ENCODE results near the gene CNKSR2. TPM values are rescaled to one million over a fixed set of nuclear protein-coding genes. Genes with fewer than 3 reads are reported as not detected.

The CNKSR2 gene
- total and polyA plus RNA-seq, 2 experiments from 2014 or later, result 13.9 to 40.9 TPM

DNA sequence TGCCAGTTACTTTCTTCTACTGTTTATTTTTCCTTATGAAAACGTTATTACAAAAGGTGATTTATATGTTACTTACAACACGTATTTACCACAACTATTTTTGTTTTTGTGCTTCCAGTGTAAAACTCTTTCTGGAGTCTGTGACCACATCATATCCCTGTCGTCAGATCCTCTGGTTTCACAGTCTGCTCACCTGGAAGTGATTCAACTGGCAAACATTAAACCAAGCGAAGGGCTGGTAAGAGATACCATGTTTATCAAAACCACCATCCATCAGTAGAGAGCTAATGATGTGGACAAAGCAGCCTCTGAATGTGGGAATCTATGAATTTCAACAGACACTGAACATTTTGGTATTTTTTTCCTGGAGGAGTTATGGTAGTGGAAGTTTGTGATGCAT, 116.1 kb downstream of the CNKSR2 start (continued):
- TF ChIP-seq CREB1 (CRISPR knock-in tag; IDR thresholded peaks at IDR 0.05; ENCODE audit: low read depth) (no peak), POLR2AphosphoS5 (IDR thresholded peaks at IDR 0.05; ENCODE audit: low read depth) (no peak)

DNA sequence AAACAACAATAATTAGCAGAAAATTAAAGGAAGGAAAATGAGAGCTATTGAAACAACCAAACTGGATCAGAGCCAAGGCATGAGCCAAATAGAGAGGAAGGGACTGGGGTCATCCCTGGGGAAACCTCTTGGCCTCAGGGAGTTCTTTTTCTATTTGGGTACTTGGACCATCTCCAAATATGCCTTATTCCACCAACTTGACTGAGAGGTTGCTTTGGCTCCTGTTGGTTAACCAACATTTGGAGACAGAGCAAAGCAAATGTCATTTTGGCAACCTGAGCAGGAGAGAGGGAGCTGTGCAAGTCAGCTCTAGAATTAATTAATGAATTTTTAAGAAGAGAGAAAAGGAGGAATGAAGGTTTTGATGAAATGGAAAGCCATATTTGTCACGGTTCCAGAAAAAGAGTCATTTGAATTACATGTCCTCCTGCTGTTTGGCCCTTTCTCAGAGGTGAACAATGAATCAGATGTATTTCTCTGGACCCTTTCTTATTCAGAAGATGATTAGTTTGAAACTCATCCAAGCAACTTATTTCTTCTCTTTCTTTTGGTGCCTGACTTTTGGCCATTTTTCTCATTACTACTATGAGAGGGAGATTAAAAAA, 119.1 kb downstream of the CNKSR2 start:
- no peak overlapping the region for H3K27ac ChIP-seq (ENCODE audit: low read depth)
- H3F3A ChIP-seq (replicated peaks; ENCODE audit: low read depth), result no peaks in the 10 kb centered on the region
- no peak overlapping the region for H2AFZ ChIP-seq
- no peak for ATAC-seq
- peaks cover 13% of the 10 kb centered on the region; the same call in 1 of the 2 replicates for H3K4me1 ChIP-seq (ENCODE audit: insufficient read depth)
- no peaks in the 10 kb centered on the region for H3K79me2 ChIP-seq (replicated peaks; ENCODE audit: insufficient read depth)
- Mint-ChIP-seq H3K4me1 (peaks cover 11% of the 10 kb centered on the region; the same call in 2 of the 3 replicates), H3K36me3 (ENCODE audit: low read depth) (no peaks in the 10 kb centered on the region), H3K9me3 (no peaks in the 10 kb centered on the region), H3K27ac (peak overlapping the region; percentile 67; the same call in 1 of the 2 replicates), H3K4me3 (no peak overlapping the region), H3K27me3 (ENCODE audit: insufficient read depth, low read depth, poor library complexity) (no peaks in the 10 kb centered on the region)
- no peak overlapping the region for H3K4me2 ChIP-seq
- no peak overlapping the region for H3K4me3 ChIP-seq
- no peaks in the 10 kb centered on the region; the same call in 1 of the 2 replicates for H4K20me1 ChIP-seq (replicated peaks; ENCODE audit: insufficient read depth)
- no peaks in the 10 kb centered on the region for H3K27me3 ChIP-seq (ENCODE audit: insufficient read depth)
- H3K9me2 ChIP-seq (ENCODE audit: insufficient read depth), result no peaks in the 10 kb centered on the region
- DNase-seq (ENCODE audit: low spot score), result no peak
- TF ChIP-seq STAT1 (IDR thresholded peaks at IDR 0.05; ENCODE audit: unreplicated experiment) (no peak), REST (IDR thresholded peaks at IDR 0.05; ENCODE audit: unreplicated experiment) (no peak), EZH2 (IDR thresholded peaks at IDR 0.05; ENCODE audit: low read depth, unreplicated experiment) (no peak), JUNB (IDR thresholded peaks at IDR 0.05; ENCODE audit: unreplicated experiment) (no peak), EZH2phosphoT487 (IDR thresholded peaks at IDR 0.05; ENCODE audit: unreplicated experiment) (no peak), CREB1 (CRISPR knock-in tag; IDR thresholded peaks at IDR 0.05; ENCODE audit: low read depth) (no peak), ZNF331 (CRISPR knock-in tag; IDR thresholded peaks at IDR 0.05; ENCODE audit: low read depth) (no peak), POLR2AphosphoS5 (IDR thresholded peaks at IDR 0.05; ENCODE audit: low read depth) (no peak), NANOG (IDR thresholded peaks at IDR 0.05; ENCODE audit: borderline replicate concordance) (no peak), ZNF114 (CRISPR knock-in tag; IDR thresholded peaks at IDR 0.05) (no peak)
- TF ChIP-seq, protein P1, sequence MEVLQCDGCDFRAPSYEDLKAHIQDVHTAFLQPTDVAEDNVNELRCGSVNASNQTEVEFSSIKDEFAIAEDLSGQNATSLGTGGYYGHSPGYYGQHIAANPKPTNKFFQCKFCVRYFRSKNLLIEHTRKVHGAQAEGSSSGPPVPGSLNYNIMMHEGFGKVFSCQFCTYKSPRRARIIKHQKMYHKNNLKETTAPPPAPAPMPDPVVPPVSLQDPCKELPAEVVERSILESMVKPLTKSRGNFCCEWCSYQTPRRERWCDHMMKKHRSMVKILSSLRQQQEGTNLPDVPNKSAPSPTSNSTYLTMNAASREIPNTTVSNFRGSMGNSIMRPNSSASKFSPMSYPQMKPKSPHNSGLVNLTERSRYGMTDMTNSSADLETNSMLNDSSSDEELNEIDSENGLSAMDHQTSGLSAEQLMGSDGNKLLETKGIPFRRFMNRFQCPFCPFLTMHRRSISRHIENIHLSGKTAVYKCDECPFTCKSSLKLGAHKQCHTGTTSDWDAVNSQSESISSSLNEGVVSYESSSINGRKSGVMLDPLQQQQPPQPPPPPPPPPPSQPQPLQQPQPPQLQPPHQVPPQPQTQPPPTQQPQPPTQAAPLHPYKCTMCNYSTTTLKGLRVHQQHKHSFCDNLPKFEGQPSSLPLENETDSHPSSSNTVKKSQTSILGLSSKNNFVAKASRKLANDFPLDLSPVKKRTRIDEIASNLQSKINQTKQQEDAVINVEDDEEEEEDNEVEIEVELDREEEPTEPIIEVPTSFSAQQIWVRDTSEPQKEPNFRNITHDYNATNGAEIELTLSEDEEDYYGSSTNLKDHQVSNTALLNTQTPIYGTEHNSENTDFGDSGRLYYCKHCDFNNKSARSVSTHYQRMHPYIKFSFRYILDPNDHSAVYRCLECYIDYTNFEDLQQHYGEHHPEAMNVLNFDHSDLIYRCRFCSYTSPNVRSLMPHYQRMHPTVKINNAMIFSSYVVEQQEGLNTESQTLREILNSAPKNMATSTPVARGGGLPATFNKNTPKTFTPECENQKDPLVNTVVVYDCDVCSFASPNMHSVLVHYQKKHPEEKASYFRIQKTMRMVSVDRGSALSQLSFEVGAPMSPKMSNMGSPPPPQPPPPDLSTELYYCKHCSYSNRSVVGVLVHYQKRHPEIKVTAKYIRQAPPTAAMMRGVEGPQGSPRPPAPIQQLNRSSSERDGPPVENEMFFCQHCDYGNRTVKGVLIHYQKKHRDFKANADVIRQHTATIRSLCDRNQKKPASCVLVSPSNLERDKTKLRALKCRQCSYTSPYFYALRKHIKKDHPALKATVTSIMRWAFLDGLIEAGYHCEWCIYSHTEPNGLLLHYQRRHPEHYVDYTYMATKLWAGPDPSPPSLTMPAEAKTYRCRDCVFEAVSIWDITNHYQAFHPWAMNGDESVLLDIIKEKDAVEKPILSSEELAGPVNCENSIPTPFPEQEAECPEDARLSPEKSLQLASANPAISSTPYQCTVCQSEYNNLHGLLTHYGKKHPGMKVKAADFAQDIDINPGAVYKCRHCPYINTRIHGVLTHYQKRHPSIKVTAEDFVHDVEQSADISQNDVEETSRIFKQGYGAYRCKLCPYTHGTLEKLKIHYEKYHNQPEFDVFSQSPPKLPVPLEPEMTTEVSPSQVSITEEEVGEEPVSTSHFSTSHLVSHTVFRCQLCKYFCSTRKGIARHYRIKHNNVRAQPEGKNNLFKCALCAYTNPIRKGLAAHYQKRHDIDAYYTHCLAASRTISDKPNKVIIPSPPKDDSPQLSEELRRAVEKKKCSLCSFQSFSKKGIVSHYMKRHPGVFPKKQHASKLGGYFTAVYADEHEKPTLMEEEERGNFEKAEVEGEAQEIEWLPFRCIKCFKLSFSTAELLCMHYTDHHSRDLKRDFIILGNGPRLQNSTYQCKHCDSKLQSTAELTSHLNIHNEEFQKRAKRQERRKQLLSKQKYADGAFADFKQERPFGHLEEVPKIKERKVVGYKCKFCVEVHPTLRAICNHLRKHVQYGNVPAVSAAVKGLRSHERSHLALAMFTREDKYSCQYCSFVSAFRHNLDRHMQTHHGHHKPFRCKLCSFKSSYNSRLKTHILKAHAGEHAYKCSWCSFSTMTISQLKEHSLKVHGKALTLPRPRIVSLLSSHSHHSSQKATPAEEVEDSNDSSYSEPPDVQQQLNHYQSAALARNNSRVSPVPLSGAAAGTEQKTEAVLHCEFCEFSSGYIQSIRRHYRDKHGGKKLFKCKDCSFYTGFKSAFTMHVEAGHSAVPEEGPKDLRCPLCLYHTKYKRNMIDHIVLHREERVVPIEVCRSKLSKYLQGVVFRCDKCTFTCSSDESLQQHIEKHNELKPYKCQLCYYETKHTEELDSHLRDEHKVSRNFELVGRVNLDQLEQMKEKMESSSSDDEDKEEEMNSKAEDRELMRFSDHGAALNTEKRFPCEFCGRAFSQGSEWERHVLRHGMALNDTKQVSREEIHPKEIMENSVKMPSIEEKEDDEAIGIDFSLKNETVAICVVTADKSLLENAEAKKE (CRISPR knock-in tag; IDR thresholded peaks at IDR 0.05), result no peak
- TF ChIP-seq, protein P2, sequence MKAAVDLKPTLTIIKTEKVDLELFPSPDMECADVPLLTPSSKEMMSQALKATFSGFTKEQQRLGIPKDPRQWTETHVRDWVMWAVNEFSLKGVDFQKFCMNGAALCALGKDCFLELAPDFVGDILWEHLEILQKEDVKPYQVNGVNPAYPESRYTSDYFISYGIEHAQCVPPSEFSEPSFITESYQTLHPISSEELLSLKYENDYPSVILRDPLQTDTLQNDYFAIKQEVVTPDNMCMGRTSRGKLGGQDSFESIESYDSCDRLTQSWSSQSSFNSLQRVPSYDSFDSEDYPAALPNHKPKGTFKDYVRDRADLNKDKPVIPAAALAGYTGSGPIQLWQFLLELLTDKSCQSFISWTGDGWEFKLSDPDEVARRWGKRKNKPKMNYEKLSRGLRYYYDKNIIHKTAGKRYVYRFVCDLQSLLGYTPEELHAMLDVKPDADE (IDR thresholded peaks at IDR 0.05), result no peak
- TF ChIP-seq, protein P3, sequence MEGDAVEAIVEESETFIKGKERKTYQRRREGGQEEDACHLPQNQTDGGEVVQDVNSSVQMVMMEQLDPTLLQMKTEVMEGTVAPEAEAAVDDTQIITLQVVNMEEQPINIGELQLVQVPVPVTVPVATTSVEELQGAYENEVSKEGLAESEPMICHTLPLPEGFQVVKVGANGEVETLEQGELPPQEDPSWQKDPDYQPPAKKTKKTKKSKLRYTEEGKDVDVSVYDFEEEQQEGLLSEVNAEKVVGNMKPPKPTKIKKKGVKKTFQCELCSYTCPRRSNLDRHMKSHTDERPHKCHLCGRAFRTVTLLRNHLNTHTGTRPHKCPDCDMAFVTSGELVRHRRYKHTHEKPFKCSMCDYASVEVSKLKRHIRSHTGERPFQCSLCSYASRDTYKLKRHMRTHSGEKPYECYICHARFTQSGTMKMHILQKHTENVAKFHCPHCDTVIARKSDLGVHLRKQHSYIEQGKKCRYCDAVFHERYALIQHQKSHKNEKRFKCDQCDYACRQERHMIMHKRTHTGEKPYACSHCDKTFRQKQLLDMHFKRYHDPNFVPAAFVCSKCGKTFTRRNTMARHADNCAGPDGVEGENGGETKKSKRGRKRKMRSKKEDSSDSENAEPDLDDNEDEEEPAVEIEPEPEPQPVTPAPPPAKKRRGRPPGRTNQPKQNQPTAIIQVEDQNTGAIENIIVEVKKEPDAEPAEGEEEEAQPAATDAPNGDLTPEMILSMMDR (conservative IDR thresholded peaks at IDR 0.05; ENCODE audit: low read depth in 2 of 2), result no peak
- H3K36me3 ChIP-seq (ENCODE audit: insufficient read depth), result no peaks in the 10 kb centered on the region
